HEK293 (cell line): Measurements from ENCODE around the gene PSMB11.

Source experiments
- BCL11A ChIP-seq: fragments of 450-650 bp; formaldehyde crosslinking; IDR thresholded peaks from 2 replicates; pipeline ENCODE4 v1.5.1; 2016; ENCODE audit warnings: low read depth, missing biosample characterization, missing genetic modification characterization
- GLIS2 ChIP-seq: fragments of 450-650 bp; formaldehyde crosslinking; IDR thresholded peaks from 2 replicates; pipeline ENCODE4 v1.5.1; 2016; ENCODE audit warnings: missing biosample characterization, missing genetic modification characterization
- KLF10 ChIP-seq: fragments of 450-650 bp; IDR thresholded peaks from 2 replicates; pipeline ENCODE4 v1.5.1; 2018; ENCODE audit warnings: missing biosample characterization, mild to moderate bottlenecking, missing genetic modification characterization
- KLF7 ChIP-seq: fragments of 450-650 bp; formaldehyde crosslinking; IDR thresholded peaks from 2 replicates; pipeline ENCODE4 v1.5.1; 2016; ENCODE audit warnings: missing biosample characterization, missing genetic modification characterization, borderline replicate concordance
- MZF1 ChIP-seq: fragments of 450-650 bp; formaldehyde crosslinking; IDR thresholded peaks from 2 replicates; pipeline ENCODE4 v1.5.1; 2017; ENCODE audit warnings: missing biosample characterization, missing genetic modification characterization, borderline replicate concordance
- OSR2 ChIP-seq: fragments of 450-650 bp; formaldehyde crosslinking; IDR thresholded peaks from 2 replicates; pipeline ENCODE4 v1.5.1; 2016; ENCODE audit warnings: missing biosample characterization, missing genetic modification characterization
- PRDM1 ChIP-seq: fragments of 450-650 bp; formaldehyde crosslinking; IDR thresholded peaks from 2 replicates; pipeline ENCODE4; 2016; ENCODE audit warnings: missing biosample characterization, missing genetic modification characterization
- PRDM10 ChIP-seq: fragments of 450-650 bp; formaldehyde crosslinking; IDR thresholded peaks from 2 replicates; pipeline ENCODE4 v1.5.1; 2016; ENCODE audit warnings: missing biosample characterization, missing genetic modification characterization
- SP2 ChIP-seq: fragments of 450-650 bp; formaldehyde crosslinking; IDR thresholded peaks from 2 replicates; pipeline ENCODE4 v1.5.1; 2016; ENCODE audit warnings: missing biosample characterization, missing genetic modification characterization
- SP3 ChIP-seq: fragments of 450-650 bp; formaldehyde crosslinking; IDR thresholded peaks from 2 replicates; pipeline ENCODE4 v1.5.1; 2016; ENCODE audit warnings: missing biosample characterization, missing genetic modification characterization
- SP7 ChIP-seq: fragments of 450-650 bp; formaldehyde crosslinking; IDR thresholded peaks from 2 replicates; pipeline ENCODE4 v1.5.1; 2016; ENCODE audit warnings: missing biosample characterization, missing genetic modification characterization
- WT1 ChIP-seq: fragments of 450-650 bp; formaldehyde crosslinking; IDR thresholded peaks from 2 replicates; pipeline ENCODE4 v1.5.1; 2016; ENCODE audit warnings: missing biosample characterization, missing genetic modification characterization
- YY1 ChIP-seq: fragments of 450-650 bp; formaldehyde crosslinking; IDR thresholded peaks from 2 replicates; pipeline ENCODE4 v1.5.1; 2018; ENCODE audit warnings: missing biosample characterization, missing genetic modification characterization
- ZNF10 ChIP-seq: fragments of 450-650 bp; formaldehyde crosslinking; IDR thresholded peaks from 2 replicates; pipeline ENCODE4 v1.5.1; 2017; ENCODE audit warnings: missing biosample characterization, missing genetic modification characterization
- ZNF146 ChIP-seq: fragments of 450-650 bp; formaldehyde crosslinking; IDR thresholded peaks from 2 replicates; pipeline ENCODE4 v1.5.1; 2016; ENCODE audit warnings: missing biosample characterization, missing genetic modification characterization
- ZNF335 ChIP-seq: fragments of 450-650 bp; formaldehyde crosslinking; conservative IDR thresholded peaks from 2 replicates; pipeline ENCODE4 v1.5.1; 2016; ENCODE audit warnings: missing biosample characterization, missing genetic modification characterization
- ZNF341 ChIP-seq: fragments of 450-650 bp; formaldehyde crosslinking; IDR thresholded peaks from 2 replicates; pipeline ENCODE4; 2016; ENCODE audit warnings: low read depth, missing biosample characterization, missing genetic modification characterization
- ZNF561 ChIP-seq: fragments of 450-650 bp; IDR thresholded peaks from 2 replicates; pipeline ENCODE4 v1.5.1; 2018; ENCODE audit warnings: missing biosample characterization, missing genetic modification characterization, borderline replicate concordance
- ZNF596 ChIP-seq: fragments of 450-650 bp; IDR thresholded peaks from 2 replicates; pipeline ENCODE4 v1.5.0; 2018; ENCODE audit warnings: missing biosample characterization, mild to moderate bottlenecking, missing genetic modification characterization, moderate library complexity
- ZNF610 ChIP-seq: fragments of 450-650 bp; formaldehyde crosslinking; IDR thresholded peaks from 2 replicates; pipeline ENCODE4 v1.5.1; 2016; ENCODE audit warnings: missing biosample characterization, missing genetic modification characterization, borderline replicate concordance
- ZNF747 ChIP-seq: fragments of 450-650 bp; formaldehyde crosslinking; IDR thresholded peaks from 2 replicates; pipeline ENCODE4 v1.5.1; 2016; ENCODE audit warnings: missing biosample characterization, missing genetic modification characterization
- ZNF776 ChIP-seq: fragments of 450-650 bp; formaldehyde crosslinking; IDR thresholded peaks from 2 replicates; pipeline ENCODE4 v1.5.0; 2017; ENCODE audit warnings: missing biosample characterization, missing genetic modification characterization, borderline replicate concordance
- ZNF837 ChIP-seq: fragments of 450-650 bp; formaldehyde crosslinking; IDR thresholded peaks from 2 replicates; pipeline ENCODE4 v1.5.1; 2016; ENCODE audit warnings: missing biosample characterization, missing genetic modification characterization
- ZSCAN16 ChIP-seq: fragments of 450-650 bp; formaldehyde crosslinking; IDR thresholded peaks from 2 replicates; pipeline ENCODE4 v1.5.1; 2016; ENCODE audit warnings: missing biosample characterization, missing genetic modification characterization
- ZSCAN18 ChIP-seq: fragments of 450-650 bp; formaldehyde crosslinking; IDR thresholded peaks from 2 replicates; pipeline ENCODE4 v1.5.1; 2016; ENCODE audit warnings: missing biosample characterization, missing genetic modification characterization
- ZSCAN23 ChIP-seq: fragments of 450-650 bp; formaldehyde crosslinking; IDR thresholded peaks from 2 replicates; pipeline ENCODE4 v1.5.1; 2016; ENCODE audit warnings: missing biosample characterization, missing genetic modification characterization
- ZXDB ChIP-seq: fragments of 450-650 bp; formaldehyde crosslinking; IDR thresholded peaks from 2 replicates; pipeline ENCODE4 v1.5.1; 2016; ENCODE audit warnings: missing biosample characterization, missing genetic modification characterization
- TF ChIP-seq, protein P1 (sequence below): fragments of 450-650 bp; formaldehyde crosslinking; IDR thresholded peaks from 2 replicates; pipeline ENCODE4 v1.5.1; 2017; ENCODE audit warnings: missing biosample characterization, missing genetic modification characterization
- TF ChIP-seq, protein P2 (sequence below): fragments of 450-650 bp; formaldehyde crosslinking; IDR thresholded peaks from 2 replicates; pipeline ENCODE4 v1.5.1; 2016; ENCODE audit warnings: missing biosample characterization, missing genetic modification characterization
- TF ChIP-seq, protein P3 (sequence below): fragments of 450-650 bp; formaldehyde crosslinking; IDR thresholded peaks from 2 replicates; pipeline ENCODE4 v1.5.1; 2017; ENCODE audit warnings: missing biosample characterization, mild to moderate bottlenecking, missing genetic modification characterization, moderate library complexity
- TF ChIP-seq, protein P4 (sequence below): fragments of 450-650 bp; formaldehyde crosslinking; IDR thresholded peaks from 2 replicates; pipeline ENCODE4 v1.5.1; 2017; ENCODE audit warnings: missing biosample characterization, missing genetic modification characterization

Gene PSMB11

DNA sequence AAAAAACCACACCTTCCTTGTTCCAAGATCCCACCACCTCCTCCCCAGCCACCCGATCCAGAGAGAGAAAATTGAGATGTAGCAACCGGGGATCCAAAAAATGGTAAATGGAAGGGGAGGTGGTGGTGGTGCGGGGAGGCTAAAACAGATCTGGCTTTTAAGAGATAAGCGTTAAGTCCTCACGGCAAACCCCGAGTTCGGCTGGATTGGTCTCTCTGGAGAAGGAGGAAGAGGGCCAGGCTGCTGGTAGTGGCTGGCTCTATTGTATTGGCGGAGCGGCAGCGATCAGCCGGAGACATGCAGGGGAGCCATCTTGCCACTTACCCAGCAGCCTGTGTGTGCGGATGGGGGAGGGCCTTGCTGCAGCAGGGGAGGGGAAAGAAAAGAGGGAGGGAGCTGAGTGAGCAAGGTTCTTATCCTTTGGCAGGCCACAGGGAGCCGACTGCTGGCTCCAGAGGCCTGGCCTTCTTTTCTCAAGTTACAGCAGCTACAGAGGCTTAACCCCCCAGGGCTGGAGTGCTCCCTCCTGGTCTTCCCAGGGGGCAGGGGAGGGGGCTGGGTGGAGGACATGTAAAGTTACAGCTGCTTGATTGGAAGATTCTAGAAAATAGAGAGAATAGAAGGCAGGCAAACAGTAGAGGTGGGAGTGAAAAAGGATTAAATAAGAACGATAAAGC is 29.4 kb downstream of the PSMB11 start (continued):
- TF ChIP-seq, protein P1, sequence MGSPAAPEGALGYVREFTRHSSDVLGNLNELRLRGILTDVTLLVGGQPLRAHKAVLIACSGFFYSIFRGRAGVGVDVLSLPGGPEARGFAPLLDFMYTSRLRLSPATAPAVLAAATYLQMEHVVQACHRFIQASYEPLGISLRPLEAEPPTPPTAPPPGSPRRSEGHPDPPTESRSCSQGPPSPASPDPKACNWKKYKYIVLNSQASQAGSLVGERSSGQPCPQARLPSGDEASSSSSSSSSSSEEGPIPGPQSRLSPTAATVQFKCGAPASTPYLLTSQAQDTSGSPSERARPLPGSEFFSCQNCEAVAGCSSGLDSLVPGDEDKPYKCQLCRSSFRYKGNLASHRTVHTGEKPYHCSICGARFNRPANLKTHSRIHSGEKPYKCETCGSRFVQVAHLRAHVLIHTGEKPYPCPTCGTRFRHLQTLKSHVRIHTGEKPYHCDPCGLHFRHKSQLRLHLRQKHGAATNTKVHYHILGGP (tag by site-specific recombination): no peak
- TF ChIP-seq ZNF10 (tag by site-specific recombination) (peak; percentile 100), ZNF747 (tag by site-specific recombination) (no peak), WT1 (peak; percentile 20; the same call in 1 of the 2 replicates), MZF1 (tag by site-specific recombination) (0 out of 2 replicates have a peak, but pooled peaks have one; percentile 19), SP2 (tag by site-specific recombination) (peak; percentile 72), SP7 (tag by site-specific recombination) (peak; percentile 71), ZNF837 (tag by site-specific recombination) (no peak), BCL11A (tag by site-specific recombination) (no peak), ZNF341 (tag by site-specific recombination) (peak; percentile 14; the same call in 1 of the 2 replicates), GLIS2 (tag by site-specific recombination) (peak; percentile 97), ZSCAN18 (tag by site-specific recombination) (no peak), ZNF596 (tag by site-specific recombination) (0 out of 2 replicates have a peak, but pooled peaks have one; percentile 60), ZSCAN23 (tag by site-specific recombination) (0 out of 2 replicates have a peak, but pooled peaks have one; percentile 20), ZSCAN16 (tag by site-specific recombination) (peak; percentile 76), KLF7 (tag by site-specific recombination) (peak; percentile 27; the same call in 1 of the 2 replicates), ZNF610 (peak; percentile 77), KLF10 (tag by site-specific recombination) (peak; percentile 45; the same call in 1 of the 2 replicates), OSR2 (tag by site-specific recombination) (peak; percentile 91), ZXDB (tag by site-specific recombination) (peak; percentile 64), ZNF776 (tag by site-specific recombination) (no peak), PRDM10 (tag by site-specific recombination) (peak; percentile 75), PRDM1 (no peak), ZNF561 (tag by site-specific recombination) (0 out of 2 replicates have a peak, but pooled peaks have one; percentile 45), SP3 (tag by site-specific recombination) (peak; percentile 82), ZNF335 (tag by site-specific recombination) (peak; percentile 25; the same call in 1 of the 2 replicates), ZNF146 (tag by site-specific recombination) (no peak), YY1 (peak; percentile 88; the same call in 1 of the 2 replicates)
- TF ChIP-seq, protein P2, sequence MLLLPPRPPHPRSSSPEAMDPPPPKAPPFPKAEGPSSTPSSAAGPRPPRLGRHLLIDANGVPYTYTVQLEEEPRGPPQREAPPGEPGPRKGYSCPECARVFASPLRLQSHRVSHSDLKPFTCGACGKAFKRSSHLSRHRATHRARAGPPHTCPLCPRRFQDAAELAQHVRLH (tag by site-specific recombination): 0 out of 2 replicates have a peak, but pooled peaks have one; percentile 6
- TF ChIP-seq, protein P3, sequence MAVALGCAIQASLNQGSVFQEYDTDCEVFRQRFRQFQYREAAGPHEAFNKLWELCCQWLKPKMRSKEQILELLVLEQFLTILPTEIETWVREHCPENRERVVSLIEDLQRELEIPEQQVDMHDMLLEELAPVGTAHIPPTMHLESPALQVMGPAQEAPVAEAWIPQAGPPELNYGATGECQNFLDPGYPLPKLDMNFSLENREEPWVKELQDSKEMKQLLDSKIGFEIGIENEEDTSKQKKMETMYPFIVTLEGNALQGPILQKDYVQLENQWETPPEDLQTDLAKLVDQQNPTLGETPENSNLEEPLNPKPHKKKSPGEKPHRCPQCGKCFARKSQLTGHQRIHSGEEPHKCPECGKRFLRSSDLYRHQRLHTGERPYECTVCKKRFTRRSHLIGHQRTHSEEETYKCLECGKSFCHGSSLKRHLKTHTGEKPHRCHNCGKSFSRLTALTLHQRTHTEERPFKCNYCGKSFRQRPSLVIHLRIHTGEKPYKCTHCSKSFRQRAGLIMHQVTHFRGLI: peak; percentile 34; the same call in 1 of the 2 replicates
- TF ChIP-seq, protein P4, sequence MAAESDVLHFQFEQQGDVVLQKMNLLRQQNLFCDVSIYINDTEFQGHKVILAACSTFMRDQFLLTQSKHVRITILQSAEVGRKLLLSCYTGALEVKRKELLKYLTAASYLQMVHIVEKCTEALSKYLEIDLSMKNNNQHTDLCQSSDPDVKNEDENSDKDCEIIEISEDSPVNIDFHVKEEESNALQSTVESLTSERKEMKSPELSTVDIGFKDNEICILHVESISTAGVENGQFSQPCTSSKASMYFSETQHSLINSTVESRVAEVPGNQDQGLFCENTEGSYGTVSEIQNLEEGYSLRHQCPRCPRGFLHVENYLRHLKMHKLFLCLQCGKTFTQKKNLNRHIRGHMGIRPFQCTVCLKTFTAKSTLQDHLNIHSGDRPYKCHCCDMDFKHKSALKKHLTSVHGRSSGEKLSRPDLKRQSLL (tag by site-specific recombination): peak; percentile 54; the same call in 1 of the 2 replicates
